Measurements from ENCODE around the gene MRGPRE.

The MRGPRE gene

GRCh38 chr11:3203221-3204043, 28.8 kb downstream of the MRGPRE start:
- no peak overlapping the region for H3K27ac ChIP-seq (replicated peaks)
- DNase-seq (ENCODE audit: low read depth in 1 of 2, low spot score in 1 of 2) = no peak
- H3K27me3 ChIP-seq (ENCODE audit: insufficient read depth, poor library complexity, severe bottlenecking) = peaks cover 32% of the 10 kb centered on the region
- TF ChIP-seq REST (IDR thresholded peaks at IDR 0.05; ENCODE audit: insufficient replicate concordance, low read depth) = no peak
- TF ChIP-seq POLR2AphosphoS5 (IDR thresholded peaks at IDR 0.05; ENCODE audit: low read depth) = no peak
- TF ChIP-seq GABPA (IDR thresholded peaks at IDR 0.05; ENCODE audit: low read depth) = no peak
- no peak for TF ChIP-seq SPI1 (IDR thresholded peaks at IDR 0.05; ENCODE audit: borderline replicate concordance, low read depth)
- TF ChIP-seq, protein P1, sequence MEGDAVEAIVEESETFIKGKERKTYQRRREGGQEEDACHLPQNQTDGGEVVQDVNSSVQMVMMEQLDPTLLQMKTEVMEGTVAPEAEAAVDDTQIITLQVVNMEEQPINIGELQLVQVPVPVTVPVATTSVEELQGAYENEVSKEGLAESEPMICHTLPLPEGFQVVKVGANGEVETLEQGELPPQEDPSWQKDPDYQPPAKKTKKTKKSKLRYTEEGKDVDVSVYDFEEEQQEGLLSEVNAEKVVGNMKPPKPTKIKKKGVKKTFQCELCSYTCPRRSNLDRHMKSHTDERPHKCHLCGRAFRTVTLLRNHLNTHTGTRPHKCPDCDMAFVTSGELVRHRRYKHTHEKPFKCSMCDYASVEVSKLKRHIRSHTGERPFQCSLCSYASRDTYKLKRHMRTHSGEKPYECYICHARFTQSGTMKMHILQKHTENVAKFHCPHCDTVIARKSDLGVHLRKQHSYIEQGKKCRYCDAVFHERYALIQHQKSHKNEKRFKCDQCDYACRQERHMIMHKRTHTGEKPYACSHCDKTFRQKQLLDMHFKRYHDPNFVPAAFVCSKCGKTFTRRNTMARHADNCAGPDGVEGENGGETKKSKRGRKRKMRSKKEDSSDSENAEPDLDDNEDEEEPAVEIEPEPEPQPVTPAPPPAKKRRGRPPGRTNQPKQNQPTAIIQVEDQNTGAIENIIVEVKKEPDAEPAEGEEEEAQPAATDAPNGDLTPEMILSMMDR (IDR thresholded peaks at IDR 0.05; ENCODE audit: insufficient read depth, low read length) = no peak
- H3K4me3 ChIP-seq (replicated peaks; ENCODE audit: insufficient read depth, low read length) = no peak overlapping the region

GRCh38 chr11:3202759-3203158, 29.5 kb downstream of the MRGPRE start:
- no peak overlapping the region for H3K27ac ChIP-seq (replicated peaks)
- TF ChIP-seq SPI1 (IDR thresholded peaks at IDR 0.05; ENCODE audit: borderline replicate concordance, low read depth) = no peak
- TF ChIP-seq, protein P1 (IDR thresholded peaks at IDR 0.05; ENCODE audit: insufficient read depth, low read length) = no peak
- TF ChIP-seq GABPA (IDR thresholded peaks at IDR 0.05; ENCODE audit: low read depth) = no peak
- no peak for TF ChIP-seq POLR2AphosphoS5 (IDR thresholded peaks at IDR 0.05; ENCODE audit: low read depth)
- no peak for TF ChIP-seq REST (IDR thresholded peaks at IDR 0.05; ENCODE audit: insufficient replicate concordance, low read depth)
- no peak for DNase-seq (ENCODE audit: low read depth in 1 of 2, low spot score in 1 of 2)
- peaks cover 32% of the 10 kb centered on the region for H3K27me3 ChIP-seq (ENCODE audit: insufficient read depth, poor library complexity, severe bottlenecking)
- no peak overlapping the region for H3K4me3 ChIP-seq (replicated peaks; ENCODE audit: insufficient read depth, low read length)

DNA sequence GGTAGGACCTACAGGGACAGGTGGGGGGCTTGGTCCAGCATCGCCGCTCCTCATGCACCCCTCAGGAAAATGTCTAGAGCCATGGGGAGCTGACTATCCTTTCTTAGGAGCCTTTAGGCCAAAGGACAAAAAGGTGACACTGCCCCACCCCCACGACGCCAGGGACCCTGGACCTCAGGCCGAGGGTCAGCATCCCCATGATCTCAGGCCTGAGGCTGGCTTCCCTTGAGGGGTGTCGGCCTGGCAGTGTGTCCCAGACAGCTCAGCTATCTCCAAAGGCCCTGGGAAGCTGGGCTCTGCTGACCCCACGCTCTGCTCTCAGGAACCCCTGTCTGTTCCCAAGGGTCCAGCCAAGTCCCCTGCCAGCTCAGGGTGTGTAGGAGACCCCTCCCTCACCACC, 29.9 kb downstream of the MRGPRE start:
- H3K4me3 ChIP-seq (replicated peaks; ENCODE audit: insufficient read depth, low read length) = no peak overlapping the region
- H3K27ac ChIP-seq (replicated peaks) = no peak overlapping the region
- H3K27me3 ChIP-seq (ENCODE audit: insufficient read depth, poor library complexity, severe bottlenecking) = peaks cover 32% of the 10 kb centered on the region
- DNase-seq (ENCODE audit: low read depth in 1 of 2, low spot score in 1 of 2) = no peak
- TF ChIP-seq GABPA (IDR thresholded peaks at IDR 0.05; ENCODE audit: low read depth) (no peak), REST (IDR thresholded peaks at IDR 0.05; ENCODE audit: insufficient replicate concordance, low read depth) (no peak), SPI1 (IDR thresholded peaks at IDR 0.05; ENCODE audit: borderline replicate concordance, low read depth) (no peak), POLR2AphosphoS5 (IDR thresholded peaks at IDR 0.05; ENCODE audit: low read depth) (no peak)
- TF ChIP-seq, protein P1 (IDR thresholded peaks at IDR 0.05; ENCODE audit: insufficient read depth, low read length) = no peak
